ENCODE results near the gene ZNF366. TPM values are rescaled to one million over a fixed set of nuclear protein-coding genes. Genes with fewer than 3 reads are reported as not detected.
"Not testable (repeated sequence)": the region's sequence is repeated elsewhere in the genome, so short reads cannot be mapped to it uniquely, and the experiment has no call there.

The ZNF366 gene
- total RNA-seq, 2 experiments from 2014 or later, result 0.40 TPM; not detected in 1

- DNase-seq, result no peak
- POLR2A ChIA-PET, result no interaction called here
- Mint-ChIP-seq H3K36me3 (no peaks in the 10 kb centered on the region), H3K27me3 (peaks cover 14% of the 10 kb centered on the region), H3K4me3 (no peak overlapping the region), H3K27ac (no peak overlapping the region), H3K4me1 (no peaks in the 10 kb centered on the region), H3K9me3 (no peaks in the 10 kb centered on the region)
- ATAC-seq (ENCODE audit: low read depth), result no peak
Observed at GRCh38 chr5:72427016-72427415, 80.2 kb downstream of the ZNF366 start.

DNA sequence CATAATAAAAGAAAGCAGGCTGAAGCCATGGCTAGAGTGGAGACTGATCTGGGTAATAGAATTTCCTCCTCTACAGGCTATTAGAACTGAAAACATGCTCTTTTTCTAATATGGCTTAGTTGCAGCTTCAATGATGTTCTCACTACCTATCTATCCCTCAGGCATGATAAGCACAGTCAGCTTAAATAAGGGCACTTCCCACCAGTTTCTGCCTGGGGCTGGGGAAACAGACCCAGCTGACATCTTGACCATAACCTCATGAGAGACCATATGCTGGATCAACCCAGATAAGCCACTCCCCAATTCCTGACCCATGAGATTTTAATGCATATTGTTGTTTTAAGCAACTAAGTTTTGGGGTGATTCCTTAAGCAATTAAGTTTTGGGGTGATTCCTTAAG is 81.2 kb downstream of the ZNF366 start:
- Mint-ChIP-seq H3K4me1 (no peaks in the 10 kb centered on the region), H3K27me3 (peaks cover 14% of the 10 kb centered on the region), H3K36me3 (no peaks in the 10 kb centered on the region), H3K9me3 (no peaks in the 10 kb centered on the region), H3K4me3 (no peak overlapping the region), H3K27ac (no peak overlapping the region)
- POLR2A ChIA-PET, result no interaction called here
- no peak for DNase-seq
- ATAC-seq (ENCODE audit: low read depth), result no peak

- peaks cover 7% of the 10 kb centered on the region for H3K27me3 Mint-ChIP-seq
- no peak overlapping the region for H3K4me3 Mint-ChIP-seq
- ATAC-seq (ENCODE audit: low read depth) (no peak), DNase-seq (no peak)
- POLR2A ChIA-PET, result no interaction called here
- H3K27ac Mint-ChIP-seq, result no peak overlapping the region
- no peaks in the 10 kb centered on the region for H3K4me1 Mint-ChIP-seq
- H3K36me3 Mint-ChIP-seq, result no peaks in the 10 kb centered on the region
- no peaks in the 10 kb centered on the region for H3K9me3 Mint-ChIP-seq
Observed at GRCh38 chr5:72418271-72418670, 88.9 kb downstream of the ZNF366 start.

GRCh38 chr5:72417333-72418062 is 89.7 kb downstream of the ZNF366 start:
- Mint-ChIP-seq H3K9me3 (no peaks in the 10 kb centered on the region), H3K27me3 (peaks cover 7% of the 10 kb centered on the region), H3K4me3 (no peak overlapping the region), H3K27ac (no peak overlapping the region), H3K36me3 (no peaks in the 10 kb centered on the region), H3K4me1 (no peaks in the 10 kb centered on the region)
- ATAC-seq (ENCODE audit: low read depth) (no peak), DNase-seq (no peak)
- POLR2A ChIA-PET, result no interaction called here

GRCh38 chr5:72415616-72416325 is 91.4 kb downstream of the ZNF366 start:
- no peak for ATAC-seq (ENCODE audit: low read depth)
- Mint-ChIP-seq H3K27me3 (peaks cover 7% of the 10 kb centered on the region), H3K36me3 (no peaks in the 10 kb centered on the region), H3K9me3 (no peaks in the 10 kb centered on the region), H3K4me3 (no peak overlapping the region), H3K27ac (no peak overlapping the region), H3K4me1 (no peaks in the 10 kb centered on the region)
- POLR2A ChIA-PET, result no interaction called here
- no peak for DNase-seq

GRCh38 chr5:72412283-72413055 is 94.7 kb downstream of the ZNF366 start:
- H3K4me1 Mint-ChIP-seq, result no peaks in the 10 kb centered on the region
- DNase-seq, result no peak
- POLR2A ChIA-PET, result no interaction called here

GRCh38 chr5:72410688-72411295 is 96.4 kb downstream of the ZNF366 start:
- DNase-seq (no peak), ATAC-seq (ENCODE audit: low read depth) (no peak)
- POLR2A ChIA-PET, result no interaction called here
- no peak overlapping the region for H3K4me3 Mint-ChIP-seq
- H3K4me1 Mint-ChIP-seq, result no peaks in the 10 kb centered on the region
- H3K27me3 Mint-ChIP-seq, result peaks cover 9% of the 10 kb centered on the region
- no peak overlapping the region for H3K27ac Mint-ChIP-seq
- no peaks in the 10 kb centered on the region for H3K36me3 Mint-ChIP-seq
- H3K9me3 Mint-ChIP-seq, result no peaks in the 10 kb centered on the region

More at GRCh38 chr5:72412283-72413055, 94.7 kb downstream of the ZNF366 start:
- ATAC-seq (ENCODE audit: low read depth), result no peak
- Mint-ChIP-seq H3K27me3 (peaks cover 9% of the 10 kb centered on the region), H3K27ac (no peak overlapping the region), H3K9me3 (no peaks in the 10 kb centered on the region), H3K36me3 (no peaks in the 10 kb centered on the region), H3K4me3 (no peak overlapping the region)

- H3K36me3 Mint-ChIP-seq, result no peaks in the 10 kb centered on the region
- no peak overlapping the region for H3K27ac Mint-ChIP-seq
- no peak for DNase-seq
- peaks cover 2% of the 10 kb centered on the region for H3K27me3 Mint-ChIP-seq
- peaks cover 2% of the 10 kb centered on the region for H3K9me3 Mint-ChIP-seq
- no peaks in the 10 kb centered on the region for H3K4me1 Mint-ChIP-seq
- H3K4me3 Mint-ChIP-seq, result no peak overlapping the region
- POLR2A ChIA-PET, result no interaction called here
- no peak for ATAC-seq (ENCODE audit: low read depth)
Observed at GRCh38 chr5:72408603-72409002, 98.6 kb downstream of the ZNF366 start.

DNA sequence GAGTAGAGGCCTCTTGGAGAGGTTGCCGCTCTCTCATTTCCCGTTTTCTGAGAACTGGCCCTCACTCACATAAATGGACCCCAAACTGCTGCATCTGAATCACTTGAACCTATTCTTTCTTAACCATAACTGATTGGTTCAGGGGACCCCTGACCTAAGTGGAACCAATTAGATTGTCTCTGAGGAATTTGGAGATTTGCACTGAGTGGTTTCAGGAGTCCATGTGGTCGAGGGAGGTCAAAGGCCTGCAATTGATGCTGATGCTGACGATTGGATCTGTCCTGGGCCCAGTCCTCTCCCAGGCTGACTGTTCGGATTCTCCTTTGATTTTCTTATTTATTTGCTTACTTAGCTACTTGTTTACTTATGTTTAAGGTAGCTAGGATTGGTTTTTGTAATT is 99.1 kb downstream of the ZNF366 start:
- no peak overlapping the region for H3K4me3 Mint-ChIP-seq
- no peaks in the 10 kb centered on the region for H3K4me1 Mint-ChIP-seq
- H3K27me3 Mint-ChIP-seq, result peaks cover 2% of the 10 kb centered on the region
- ATAC-seq (ENCODE audit: low read depth) (no peak), DNase-seq (no peak)
- no peaks in the 10 kb centered on the region for H3K36me3 Mint-ChIP-seq
- H3K27ac Mint-ChIP-seq, result no peak overlapping the region
- H3K9me3 Mint-ChIP-seq, result peaks cover 2% of the 10 kb centered on the region
- POLR2A ChIA-PET, result no interaction called here

DNA sequence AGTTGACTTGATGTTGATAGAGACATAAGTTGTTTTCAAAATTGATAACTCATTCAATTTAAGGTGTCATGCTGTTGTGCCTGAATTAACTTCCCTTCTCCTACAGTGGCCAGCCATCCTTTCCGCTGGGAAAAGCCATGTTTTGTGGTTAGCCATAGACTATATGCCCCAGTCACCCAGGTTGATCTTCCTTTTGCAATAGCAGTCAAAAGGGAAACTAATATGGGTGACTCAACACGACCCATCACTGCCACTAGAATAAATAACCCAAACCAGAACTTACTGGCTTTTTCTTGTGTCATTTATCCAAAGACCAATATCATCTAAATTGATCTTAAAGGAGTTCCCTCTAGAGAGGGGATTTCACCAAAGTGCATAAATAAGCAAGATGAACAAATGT is 99.7 kb downstream of the ZNF366 start:
- DNase-seq (no peak), ATAC-seq (ENCODE audit: low read depth) (no peak)
- Mint-ChIP-seq H3K27ac (no peak overlapping the region), H3K4me3 (no peak overlapping the region), H3K36me3 (no peaks in the 10 kb centered on the region), H3K4me1 (no peaks in the 10 kb centered on the region), H3K27me3 (peaks cover 2% of the 10 kb centered on the region), H3K9me3 (peaks cover 2% of the 10 kb centered on the region)
- POLR2A ChIA-PET, result no interaction called here

DNA sequence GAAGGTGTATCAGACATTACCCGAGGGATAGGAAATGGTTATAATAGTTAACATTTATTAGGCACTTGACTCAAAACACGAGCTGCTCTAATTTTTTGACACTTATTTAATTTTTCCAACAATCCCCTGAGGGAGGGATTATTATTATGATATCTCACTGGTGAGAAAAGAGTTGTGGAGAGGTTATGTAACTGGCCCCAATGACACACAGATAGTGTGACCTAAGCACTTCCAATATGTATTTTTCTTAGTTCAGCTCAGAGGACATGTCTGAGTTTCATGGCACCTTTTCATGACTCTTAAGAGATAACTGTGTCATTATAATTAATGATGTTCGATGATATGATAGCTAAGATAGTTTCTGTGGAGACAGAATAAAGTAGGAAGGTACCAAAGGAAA is 100.1 kb downstream of the ZNF366 start:
- Mint-ChIP-seq H3K4me3 (no peak overlapping the region), H3K9me3 (peaks cover 4% of the 10 kb centered on the region), H3K27me3 (peaks cover 2% of the 10 kb centered on the region), H3K4me1 (no peaks in the 10 kb centered on the region), H3K36me3 (no peaks in the 10 kb centered on the region), H3K27ac (no peak overlapping the region)
- ATAC-seq (ENCODE audit: low read depth) (no peak), DNase-seq (no peak)
- POLR2A ChIA-PET, result no interaction called here

- POLR2A ChIA-PET; H3K4me1 Mint-ChIP-seq; ATAC-seq (ENCODE audit: low read depth); H3K36me3 Mint-ChIP-seq; H3K27me3 Mint-ChIP-seq; DNase-seq; H3K27ac Mint-ChIP-seq; H3K4me3 Mint-ChIP-seq: not testable (repeated sequence)
- H3K9me3 Mint-ChIP-seq, result peaks cover 12% of the 10 kb centered on the region
Observed at GRCh38 chr5:72404771-72405170, 102.4 kb downstream of the ZNF366 start.

- Mint-ChIP-seq H3K27me3 (peaks cover 14% of the 10 kb centered on the region), H3K36me3 (no peaks in the 10 kb centered on the region), H3K4me3 (no peak overlapping the region), H3K27ac (no peak overlapping the region), H3K9me3 (peaks cover 12% of the 10 kb centered on the region), H3K4me1 (no peaks in the 10 kb centered on the region)
- ATAC-seq (ENCODE audit: low read depth) (no peak), DNase-seq (no peak)
- POLR2A ChIA-PET, result no interaction called here
Observed at GRCh38 chr5:72402959-72403628, 104.1 kb downstream of the ZNF366 start.

Data from activated naive CD8-positive, alpha-beta T cell treated with anti-CD3 and anti-CD28 coated beads, Interleukin-2, amount 10 ng/mL, durations not matched to agents 7 days and 5 days (primary cell).